ENCODE data around the gene ROR1.
"Not testable (repeated sequence)": the region's sequence is repeated elsewhere in the genome, so short reads cannot be mapped to it uniquely, and the experiment has no call there.

The ROR1 gene

GRCh38 chr1:64098846-64099582 lies 325.2 kb downstream of the ROR1 start:
- TF ChIP-seq CTCF (IDR thresholded peaks at IDR 0.05; ENCODE audit: low read depth, low read length) = no peak
- H3K4me3 ChIP-seq (replicated peaks in 1 of 2; ENCODE audit: low read depth in 2 of 2, low read length in 2 of 2) = no peak overlapping the region
- DNase-seq (ENCODE audit: low read depth in 2 of 2) = no peak

GRCh38 chr1:64100791-64101190 lies 327.0 kb downstream of the ROR1 start:
- H3K4me3 ChIP-seq (replicated peaks in 1 of 2; ENCODE audit: low read depth in 2 of 2, low read length in 2 of 2) = no peak overlapping the region
- DNase-seq (ENCODE audit: low read depth in 2 of 2) = no peak
- no peak for TF ChIP-seq CTCF (IDR thresholded peaks at IDR 0.05; ENCODE audit: low read depth, low read length)

GRCh38 chr1:64104585-64104984 lies 330.8 kb downstream of the ROR1 start:
- not testable (repeated sequence) for DNase-seq (ENCODE audit: low read depth in 2 of 2); H3K4me3 ChIP-seq (replicated peaks in 1 of 2; ENCODE audit: low read depth in 2 of 2, low read length in 2 of 2)

GRCh38 chr1:64107118-64107519 lies 333.3 kb downstream of the ROR1 start:
- no peak for DNase-seq (ENCODE audit: low read depth in 2 of 2)
- TF ChIP-seq CTCF (IDR thresholded peaks at IDR 0.05; ENCODE audit: low read depth, low read length) = no peak
- no peak overlapping the region for H3K4me3 ChIP-seq (replicated peaks in 1 of 2; ENCODE audit: low read depth in 2 of 2, low read length in 2 of 2)

GRCh38 chr1:64107632-64108031 lies 333.8 kb downstream of the ROR1 start:
- H3K4me3 ChIP-seq (replicated peaks in 1 of 2; ENCODE audit: low read depth in 2 of 2, low read length in 2 of 2) = no peak overlapping the region
- TF ChIP-seq CTCF (IDR thresholded peaks at IDR 0.05; ENCODE audit: low read depth, low read length) = no peak
- no peak for DNase-seq (ENCODE audit: low read depth in 2 of 2)

- no peak overlapping the region for H3K4me3 ChIP-seq (replicated peaks in 1 of 2; ENCODE audit: low read depth in 2 of 2, low read length in 2 of 2)
- DNase-seq (ENCODE audit: low read depth in 2 of 2) = no peak
- no peak for TF ChIP-seq CTCF (IDR thresholded peaks at IDR 0.05; ENCODE audit: low read depth, low read length)
Measured at GRCh38 chr1:64110924-64111777, 337.3 kb downstream of the ROR1 start.

- H3K4me3 ChIP-seq (replicated peaks in 1 of 2; ENCODE audit: low read depth in 2 of 2, low read length in 2 of 2) = no peak overlapping the region
- DNase-seq (ENCODE audit: low read depth in 2 of 2) = peak in 1 of 2 donors; percentile 48
- TF ChIP-seq CTCF (IDR thresholded peaks at IDR 0.05; ENCODE audit: low read depth, low read length) = no peak
Measured at GRCh38 chr1:64111787-64112186, 338.0 kb downstream of the ROR1 start.
